OCI-LY3 (cell line): ENCODE measurements around the gene CRYZ.

Experiments used
- EZH2phosphoT487 ChIP-seq: fragments of 200-600 bp; shearing (Covaris generic); IDR thresholded peaks from 2 replicates; pipeline ENCODE4 v1.6.1; 2018; ENCODE audit warnings: antibody characterized with exemption, mixed run types, low read depth
- TF ChIP-seq, protein P1 (sequence below): fragments of 200-600, 300-600 bp; sonication (generic); IDR thresholded peaks from 2 replicates; pipeline ENCODE4 v1.5.1; 2014; ENCODE audit warnings: antibody characterized with exemption, low read length, low read depth

DNA sequence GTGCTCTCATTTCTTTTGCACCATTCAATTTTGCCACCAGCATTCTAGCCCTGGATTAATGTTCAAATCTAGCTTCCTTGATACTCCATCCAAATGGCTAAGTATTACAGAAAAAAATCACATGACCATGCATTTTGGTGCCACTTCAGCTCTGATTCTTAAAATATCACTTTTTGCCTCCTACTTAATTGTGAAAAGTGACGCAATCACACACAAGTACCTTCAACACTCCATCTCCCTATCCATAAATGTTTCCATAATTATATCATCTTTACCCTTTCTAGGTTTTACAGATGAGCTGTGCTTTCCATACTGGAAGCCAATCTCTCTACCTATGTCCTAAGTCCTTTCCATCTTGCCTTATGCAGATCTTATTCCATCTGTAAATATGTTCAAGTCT, 16.0 kb downstream of the CRYZ start:
- TF ChIP-seq, protein P1, sequence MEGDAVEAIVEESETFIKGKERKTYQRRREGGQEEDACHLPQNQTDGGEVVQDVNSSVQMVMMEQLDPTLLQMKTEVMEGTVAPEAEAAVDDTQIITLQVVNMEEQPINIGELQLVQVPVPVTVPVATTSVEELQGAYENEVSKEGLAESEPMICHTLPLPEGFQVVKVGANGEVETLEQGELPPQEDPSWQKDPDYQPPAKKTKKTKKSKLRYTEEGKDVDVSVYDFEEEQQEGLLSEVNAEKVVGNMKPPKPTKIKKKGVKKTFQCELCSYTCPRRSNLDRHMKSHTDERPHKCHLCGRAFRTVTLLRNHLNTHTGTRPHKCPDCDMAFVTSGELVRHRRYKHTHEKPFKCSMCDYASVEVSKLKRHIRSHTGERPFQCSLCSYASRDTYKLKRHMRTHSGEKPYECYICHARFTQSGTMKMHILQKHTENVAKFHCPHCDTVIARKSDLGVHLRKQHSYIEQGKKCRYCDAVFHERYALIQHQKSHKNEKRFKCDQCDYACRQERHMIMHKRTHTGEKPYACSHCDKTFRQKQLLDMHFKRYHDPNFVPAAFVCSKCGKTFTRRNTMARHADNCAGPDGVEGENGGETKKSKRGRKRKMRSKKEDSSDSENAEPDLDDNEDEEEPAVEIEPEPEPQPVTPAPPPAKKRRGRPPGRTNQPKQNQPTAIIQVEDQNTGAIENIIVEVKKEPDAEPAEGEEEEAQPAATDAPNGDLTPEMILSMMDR: no peak
- TF ChIP-seq EZH2phosphoT487: no peak
